ENCODE results near the gene TNFAIP6.

The TNFAIP6 gene

GRCh38 chr2:151423760-151424159 is 66.4 kb downstream of the TNFAIP6 start:
- no peak for DNase-seq

All from effector CD8-positive, alpha-beta T cell (primary cell).